Measurements from ENCODE around the gene EXOC1L.

The EXOC1L gene

DNA sequence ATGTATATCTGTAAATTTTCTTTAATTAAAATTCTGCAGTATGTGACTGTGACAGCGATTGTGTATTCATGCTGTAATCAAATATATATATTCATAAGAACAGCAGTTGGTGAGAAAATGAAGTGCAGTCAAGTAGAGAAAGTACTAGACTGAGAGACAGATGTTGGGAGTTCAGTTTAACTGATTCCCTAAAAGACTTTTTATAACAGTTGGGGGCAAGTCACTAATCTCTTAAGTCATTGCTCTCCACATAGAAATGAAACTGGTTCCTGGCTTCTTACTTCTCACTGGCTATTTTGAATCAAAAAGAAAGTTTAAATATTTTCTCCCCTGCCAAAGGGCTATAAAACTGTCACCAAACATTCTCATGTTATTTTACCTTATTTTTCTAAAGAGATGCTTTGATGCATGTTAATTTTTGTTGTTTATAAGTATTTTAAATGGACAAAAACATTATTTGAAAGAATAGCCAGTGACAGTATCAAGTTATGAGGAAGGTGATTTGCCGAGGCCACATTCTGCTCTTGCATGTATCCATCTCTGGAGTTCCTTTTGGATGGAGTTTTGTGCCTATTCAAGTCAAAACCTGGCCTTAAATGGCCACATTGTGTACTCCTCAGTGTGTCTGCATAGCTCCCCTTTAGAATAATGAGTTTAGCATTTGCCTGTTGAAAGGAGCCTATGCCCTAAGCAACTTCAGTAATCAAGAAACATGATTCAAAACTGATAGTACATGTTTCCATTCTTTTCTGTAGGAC, 64.7 kb downstream of the EXOC1L start:
- DNase-seq (ENCODE audit: low spot score) = no peak

DNA sequence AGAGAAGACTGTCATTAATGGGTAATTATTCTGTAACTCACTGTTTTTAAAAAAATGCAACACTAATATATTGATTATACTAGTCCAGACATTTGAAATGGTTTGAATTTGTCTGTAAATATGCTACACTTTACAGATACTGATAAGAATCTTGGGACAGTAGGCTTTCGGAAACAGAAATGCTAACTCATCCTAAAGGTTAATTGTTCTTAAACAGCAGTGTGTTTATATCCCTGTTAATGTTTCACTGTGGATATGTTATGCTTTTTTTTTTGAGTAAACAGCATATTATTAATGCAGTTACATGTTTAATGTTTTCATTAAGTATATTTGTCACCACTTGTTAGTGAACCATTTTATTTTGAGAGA, 65.2 kb downstream of the EXOC1L start:
- no peak for DNase-seq (ENCODE audit: low spot score)
